GM12873 (cell line): ENCODE measurements around the gene CTDNEP1.

Experiments used
- TF ChIP-seq, protein P1 (sequence below): IDR thresholded peaks from 2 replicates; pipeline ENCODE4 v1.5.1; 2012; ENCODE audit warnings: low read depth, mild to moderate bottlenecking, moderate library complexity, low read length, control low read depth; ENCODE audit not compliant: insufficient read depth; ENCODE audit errors: missing control alignments

CTDNEP1 gene

DNA sequence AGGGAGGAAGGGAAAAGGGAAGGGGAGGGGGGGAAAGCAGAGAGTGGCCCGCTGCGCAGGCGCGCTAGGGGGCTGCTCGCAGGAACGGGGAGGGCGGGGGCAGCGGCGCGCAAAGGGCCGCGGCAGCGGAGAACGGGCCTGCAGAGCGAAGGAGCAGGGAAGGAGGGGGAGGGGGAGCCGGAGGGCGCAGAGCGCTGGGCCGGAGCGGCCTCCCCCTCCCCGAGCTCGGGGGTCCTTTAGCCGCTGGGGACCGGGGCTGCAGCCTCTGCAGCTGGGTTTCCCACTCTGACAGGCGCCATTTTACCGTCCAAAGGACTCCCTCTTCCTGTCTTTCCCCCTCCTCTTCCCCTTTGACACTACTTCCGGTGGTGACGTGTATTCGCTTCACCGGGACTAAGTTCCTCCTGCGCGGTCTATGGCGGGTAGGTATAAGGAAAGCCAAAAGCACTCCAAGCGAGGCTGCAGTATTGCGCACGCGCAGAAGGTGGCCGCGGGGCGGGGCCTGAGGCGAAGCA is at the start of gene CTDNEP1:
Gene CTDNEP1 (minus strand): TSS at position 74 of the 515 bp plus-strand sequence. CDS start 438 bp downstream, outside the sequence.
- TF ChIP-seq, protein P1, sequence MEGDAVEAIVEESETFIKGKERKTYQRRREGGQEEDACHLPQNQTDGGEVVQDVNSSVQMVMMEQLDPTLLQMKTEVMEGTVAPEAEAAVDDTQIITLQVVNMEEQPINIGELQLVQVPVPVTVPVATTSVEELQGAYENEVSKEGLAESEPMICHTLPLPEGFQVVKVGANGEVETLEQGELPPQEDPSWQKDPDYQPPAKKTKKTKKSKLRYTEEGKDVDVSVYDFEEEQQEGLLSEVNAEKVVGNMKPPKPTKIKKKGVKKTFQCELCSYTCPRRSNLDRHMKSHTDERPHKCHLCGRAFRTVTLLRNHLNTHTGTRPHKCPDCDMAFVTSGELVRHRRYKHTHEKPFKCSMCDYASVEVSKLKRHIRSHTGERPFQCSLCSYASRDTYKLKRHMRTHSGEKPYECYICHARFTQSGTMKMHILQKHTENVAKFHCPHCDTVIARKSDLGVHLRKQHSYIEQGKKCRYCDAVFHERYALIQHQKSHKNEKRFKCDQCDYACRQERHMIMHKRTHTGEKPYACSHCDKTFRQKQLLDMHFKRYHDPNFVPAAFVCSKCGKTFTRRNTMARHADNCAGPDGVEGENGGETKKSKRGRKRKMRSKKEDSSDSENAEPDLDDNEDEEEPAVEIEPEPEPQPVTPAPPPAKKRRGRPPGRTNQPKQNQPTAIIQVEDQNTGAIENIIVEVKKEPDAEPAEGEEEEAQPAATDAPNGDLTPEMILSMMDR = no peak

DNA sequence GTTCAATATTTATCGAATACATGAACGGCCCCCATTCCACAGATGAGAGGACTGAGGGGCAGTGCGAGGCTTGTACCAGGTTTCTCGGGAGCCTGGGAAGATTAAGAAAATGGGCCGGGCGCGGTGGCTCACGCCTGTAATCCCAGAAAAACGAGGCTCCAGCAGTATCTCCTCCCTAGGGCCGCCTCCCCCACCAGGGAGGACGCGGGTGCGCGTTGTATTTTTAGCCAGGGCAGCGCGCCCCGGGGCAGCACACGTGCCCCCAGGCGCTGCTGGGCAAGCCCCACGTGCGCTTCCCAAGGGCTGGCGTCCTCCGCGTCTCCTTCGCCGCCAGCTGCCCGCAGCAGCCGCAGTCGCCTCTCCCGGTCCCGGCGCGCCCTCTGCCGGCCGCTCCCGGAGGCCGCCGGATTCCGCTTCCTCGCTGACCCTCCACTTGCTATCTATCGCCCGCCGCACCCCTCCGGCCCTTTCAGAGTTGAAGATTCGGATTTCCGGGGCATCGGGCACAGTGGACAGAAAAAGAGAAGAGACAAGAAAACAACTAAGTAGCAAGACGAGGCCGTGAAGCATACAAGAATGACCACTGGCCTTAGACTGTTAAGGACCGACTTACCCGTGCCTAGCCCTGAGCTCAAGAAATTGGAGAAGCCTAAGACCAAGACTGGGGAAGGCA is 44.8 kb upstream of the CTDNEP1 start:
- TF ChIP-seq, protein P1 = peak; percentile 82

DNA sequence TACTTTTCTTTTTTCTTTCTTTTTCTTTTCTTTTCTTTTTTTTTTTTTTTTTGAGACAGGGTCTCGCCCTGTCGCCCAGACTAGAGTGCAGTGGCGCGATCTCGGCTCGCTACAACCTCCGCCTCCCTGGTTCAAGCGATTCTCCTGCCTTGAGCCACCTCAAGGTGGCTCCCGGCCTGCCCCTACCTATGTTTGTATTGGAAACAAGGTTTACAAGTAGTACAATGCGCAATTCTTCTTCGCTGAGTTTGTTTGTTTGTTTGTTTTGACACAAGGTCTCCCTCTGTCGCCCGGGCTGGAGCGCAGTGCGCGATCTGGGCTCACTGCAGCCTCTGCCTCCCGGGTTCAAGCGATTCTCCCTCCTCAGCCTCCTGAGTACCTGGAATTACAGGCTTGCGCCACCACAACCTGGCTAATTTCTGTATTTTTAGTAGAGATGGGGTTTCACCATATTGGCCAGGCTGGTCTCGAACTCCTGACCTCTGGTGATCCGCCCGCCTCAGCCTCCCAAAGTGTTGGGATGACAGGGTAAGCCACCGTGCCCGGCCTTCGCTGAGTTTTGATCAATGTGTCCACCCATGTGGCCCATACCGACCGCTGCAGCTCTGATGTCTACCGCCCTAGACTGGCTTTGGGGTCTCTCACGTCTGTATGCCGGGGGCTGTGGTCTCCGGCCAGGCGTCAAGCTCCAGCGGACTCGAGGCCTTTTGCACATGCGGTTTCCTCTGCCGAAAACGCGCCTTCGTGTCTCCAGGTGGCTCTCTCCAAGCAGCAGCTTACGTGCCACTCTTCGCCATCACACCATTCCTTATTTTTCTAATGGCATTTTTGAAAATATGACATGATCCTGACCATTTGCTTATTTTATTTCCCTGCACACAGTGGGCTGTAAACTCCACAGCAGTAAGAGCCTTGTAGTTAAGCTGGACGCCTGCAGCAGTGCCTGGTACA is 44.0 kb upstream of the CTDNEP1 start:
- TF ChIP-seq, protein P1 = no peak

DNA sequence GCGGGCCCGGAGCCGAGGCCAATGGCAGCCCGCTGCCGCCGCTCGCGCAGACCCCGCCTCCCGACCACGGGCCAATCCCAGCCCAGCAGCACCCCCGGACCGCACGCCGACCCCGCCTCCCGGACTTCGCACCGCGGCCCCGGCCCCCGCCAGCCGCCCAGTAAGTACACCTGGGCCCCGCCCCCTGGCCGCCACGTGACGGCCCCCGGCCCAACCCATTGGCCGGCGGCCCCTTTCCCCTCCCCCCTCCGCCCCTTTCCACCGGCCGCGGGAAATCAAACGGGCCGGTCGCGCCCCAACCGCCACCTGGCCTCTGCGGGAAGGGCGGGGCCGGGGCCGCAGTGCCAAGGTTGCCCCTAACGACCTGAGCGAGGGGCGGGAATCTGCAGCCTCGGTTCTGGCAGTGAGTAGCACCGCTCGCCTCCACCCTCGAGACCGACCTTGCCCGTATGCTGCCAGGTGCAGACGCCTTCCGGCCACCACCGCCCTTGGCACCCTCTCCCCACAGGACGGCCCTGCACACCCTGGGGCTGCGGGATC is 43.1 kb upstream of the CTDNEP1 start, which contains the start of gene YBX2:
Gene YBX2 (minus strand): TSS at position 26 of the 540 bp plus-strand sequence. CDS start 139 bp downstream, outside the sequence.
- TF ChIP-seq, protein P1 = no peak

DNA sequence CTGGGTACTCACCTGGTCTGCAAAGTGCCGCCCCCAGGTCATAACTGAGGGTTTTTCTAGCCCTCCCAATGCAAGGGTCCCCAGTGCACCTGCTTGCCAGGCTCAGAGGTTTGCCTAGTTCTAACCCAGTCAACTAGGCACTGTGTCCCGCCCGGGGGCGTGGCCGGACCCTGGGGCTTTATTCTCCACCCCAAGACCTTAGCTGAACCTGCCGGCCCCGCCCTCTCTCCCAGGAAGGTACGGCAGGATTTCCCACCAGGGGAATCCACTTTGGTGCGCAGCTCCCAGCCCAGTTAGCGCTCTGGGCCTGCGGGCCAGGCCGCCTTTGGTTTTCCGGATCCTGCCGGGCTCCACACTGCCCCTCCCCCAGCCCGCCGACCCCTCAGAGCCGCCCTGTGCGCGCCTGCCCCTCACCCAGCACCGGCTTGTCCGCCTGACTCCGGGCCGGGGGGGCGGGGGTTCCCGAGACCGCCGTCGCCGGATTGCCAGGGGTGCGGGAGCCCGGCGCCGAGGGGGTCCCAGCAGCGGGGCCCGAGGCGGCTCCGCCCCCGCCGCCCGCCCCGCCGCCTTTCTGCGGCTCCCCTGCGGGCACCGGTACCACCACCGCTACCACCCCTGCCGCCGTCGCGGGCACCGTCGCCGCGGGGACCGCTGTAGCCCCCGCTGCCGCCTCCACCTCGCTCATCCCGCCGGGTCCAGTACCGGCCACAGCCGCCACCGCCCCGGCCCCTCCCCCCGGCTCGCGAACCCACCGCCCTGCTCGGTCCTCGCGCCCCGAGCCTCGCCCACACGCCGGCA is 42.5 kb upstream of the CTDNEP1 start:
- TF ChIP-seq, protein P1 = no peak

DNA sequence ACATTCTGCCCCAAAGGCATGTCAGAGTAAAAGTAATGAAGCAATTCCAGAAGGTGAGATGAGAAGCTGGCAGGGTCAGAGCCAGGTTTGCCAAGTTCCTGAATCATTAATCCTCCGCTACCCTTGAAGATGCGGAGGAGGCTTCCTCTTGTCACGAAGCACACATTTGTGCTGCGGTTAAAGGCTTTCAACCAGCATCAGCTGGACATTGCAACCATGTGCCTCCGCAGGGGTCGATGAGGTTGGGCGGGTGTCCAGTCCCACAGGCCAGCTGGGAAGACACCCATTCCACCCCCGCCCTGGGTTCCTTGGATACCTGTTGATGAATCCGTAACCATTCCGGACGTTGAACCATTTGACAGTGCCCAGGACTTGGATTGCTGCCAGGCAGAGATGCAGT is 41.6 kb upstream of the CTDNEP1 start:
- TF ChIP-seq, protein P1 = no peak
